Astrocyte of the hippocampus (primary cell): ENCODE data around the gene HSPA12A.
A peak's percentile ranks its signal among the peaks of the same experiment; 100 is the strongest.

Experiments
- DNase-seq: peaks from one replicate; pipeline ENCODE4 v3.0.0; 2011; ENCODE audit warnings: low read depth, low spot score

The HSPA12A gene

DNA sequence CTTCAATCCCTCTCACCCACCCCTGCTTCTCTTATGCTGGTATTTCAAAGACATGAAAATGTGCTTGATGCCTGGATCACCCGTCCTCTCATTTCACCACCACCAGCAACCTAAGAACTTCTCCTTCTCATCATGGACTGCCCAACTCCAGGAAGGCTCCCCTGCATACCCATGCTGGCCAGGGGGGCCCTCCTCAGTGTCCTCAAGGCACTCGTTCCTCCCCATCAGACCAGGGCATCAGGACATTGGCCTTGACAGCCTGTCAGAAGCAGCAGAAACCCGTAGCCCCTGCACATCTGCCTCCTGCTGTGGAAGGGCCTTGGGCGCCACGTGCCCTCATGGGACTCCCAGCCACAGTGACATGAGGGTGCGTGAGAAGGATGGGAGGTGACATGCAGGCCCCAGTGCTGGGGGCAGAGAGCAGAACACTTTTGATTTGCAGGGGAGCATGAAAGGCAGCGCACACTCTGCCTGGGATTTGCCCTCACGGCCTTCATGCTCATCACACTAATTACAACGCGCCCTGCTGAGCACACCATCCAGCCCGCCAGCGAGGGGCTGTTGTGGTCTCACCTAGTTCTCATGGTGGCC is 1.9 kb upstream of the HSPA12A start:
- DNase-seq: no peak

- no peak for DNase-seq
These were observed 1.1 kb upstream of the HSPA12A start for GRCh38 chr10:116743266-116744064.

DNA sequence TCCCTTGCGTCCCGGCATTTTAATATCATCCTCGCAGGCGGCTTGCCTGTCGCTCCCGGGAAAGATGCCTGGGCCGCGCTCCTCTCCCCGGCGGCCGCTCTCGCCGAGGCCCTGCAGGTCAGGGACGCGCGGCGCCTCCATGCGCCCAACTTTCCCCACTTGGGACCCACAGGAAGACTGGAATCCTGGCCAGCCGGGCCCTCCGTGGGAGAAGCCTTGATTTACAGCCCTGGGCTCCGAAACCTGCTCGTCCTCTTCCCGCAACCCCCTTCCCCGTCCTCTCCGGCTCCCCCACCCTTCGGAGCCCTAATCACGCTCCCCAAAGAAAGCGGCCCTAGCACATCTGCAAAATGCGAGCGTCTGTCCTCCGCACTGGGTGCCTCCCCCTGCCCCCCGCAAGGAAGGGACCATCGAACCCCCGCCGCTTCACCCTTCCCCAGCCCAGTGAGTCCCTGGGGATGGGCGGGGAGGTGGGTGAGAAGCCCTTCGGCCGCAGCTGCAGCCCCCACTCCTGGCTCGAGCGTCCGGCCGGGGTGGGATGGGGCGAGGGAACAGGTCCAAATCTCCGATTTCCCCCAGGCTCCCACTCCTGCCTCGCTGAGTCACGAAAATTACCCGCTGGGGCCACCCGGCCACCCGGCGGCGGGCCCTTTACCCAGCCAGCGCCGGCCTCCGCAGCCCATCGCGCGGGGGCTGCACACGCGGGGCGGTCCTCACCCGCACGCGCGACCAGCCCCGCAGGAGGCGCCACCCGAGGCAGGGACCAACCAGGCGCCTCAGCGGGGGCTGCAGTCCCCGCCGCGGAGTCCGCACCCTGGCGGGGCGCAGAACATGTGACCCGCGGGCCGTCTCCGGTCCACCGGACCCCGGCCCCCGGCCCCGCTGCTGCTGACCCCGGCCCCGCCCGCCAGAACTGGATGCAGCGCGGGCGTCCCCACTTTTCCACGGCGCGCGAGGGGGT is 695 bp downstream of the HSPA12A start:
- peak; percentile 54 for DNase-seq

DNA sequence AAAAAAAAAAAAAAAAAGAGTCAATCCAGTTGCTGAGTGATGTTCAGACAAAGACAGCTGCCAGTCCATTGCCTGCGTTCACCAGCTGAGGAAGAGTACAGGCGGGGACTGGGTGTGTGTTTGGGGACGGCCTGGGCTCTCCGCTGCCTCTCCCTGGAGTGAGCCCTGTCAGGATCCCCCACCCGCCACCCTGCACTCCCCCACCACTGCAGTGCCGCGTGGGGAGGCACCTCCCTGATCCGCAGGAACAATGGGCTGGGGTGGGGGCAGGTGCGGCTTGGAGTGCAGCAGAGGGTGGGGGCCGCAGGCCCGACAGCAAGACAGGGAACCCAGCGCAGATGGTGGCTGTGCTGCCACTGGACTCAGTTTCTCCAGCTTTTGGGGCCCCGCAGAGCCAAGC is 1.4 kb downstream of the HSPA12A start:
- no peak for DNase-seq

GRCh38 chr10:116738339-116738738 is 4.0 kb downstream of the HSPA12A start:
- DNase-seq: no peak

DNA sequence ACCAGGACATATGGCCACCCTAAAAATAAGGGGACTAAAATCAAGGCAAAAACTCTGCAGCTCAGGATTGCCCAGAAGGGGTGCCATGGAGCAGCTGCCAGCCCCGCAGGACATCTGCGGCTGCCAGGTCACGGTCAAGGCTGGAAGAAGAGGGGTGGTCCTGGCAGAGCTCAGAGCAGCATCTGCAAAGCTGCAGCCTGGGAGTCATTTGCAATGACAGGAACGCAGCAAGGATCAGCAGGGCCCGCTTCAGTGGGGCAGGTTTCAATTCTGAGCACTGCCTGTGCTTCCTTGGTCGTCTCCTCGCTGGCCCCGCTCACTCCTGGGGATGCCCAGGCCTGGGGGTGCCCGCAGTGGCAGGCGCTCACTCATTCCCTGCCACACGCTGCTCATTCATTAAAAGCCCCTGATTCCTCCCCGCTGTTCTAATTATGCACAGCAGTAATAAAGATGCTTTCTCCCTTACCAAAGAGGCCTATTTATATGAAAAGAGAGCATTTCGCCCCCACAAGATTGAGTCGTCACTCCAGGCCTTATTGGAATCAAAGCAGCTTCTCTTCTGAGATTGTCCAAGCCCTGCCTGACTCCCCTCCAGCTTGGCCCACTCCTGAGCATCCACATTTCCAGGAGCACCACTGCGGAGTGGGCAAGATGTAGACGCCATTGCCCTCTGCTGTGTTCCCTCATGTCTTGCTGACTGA is 4.6 kb downstream of the HSPA12A start:
- peak; percentile 47 for DNase-seq

DNA sequence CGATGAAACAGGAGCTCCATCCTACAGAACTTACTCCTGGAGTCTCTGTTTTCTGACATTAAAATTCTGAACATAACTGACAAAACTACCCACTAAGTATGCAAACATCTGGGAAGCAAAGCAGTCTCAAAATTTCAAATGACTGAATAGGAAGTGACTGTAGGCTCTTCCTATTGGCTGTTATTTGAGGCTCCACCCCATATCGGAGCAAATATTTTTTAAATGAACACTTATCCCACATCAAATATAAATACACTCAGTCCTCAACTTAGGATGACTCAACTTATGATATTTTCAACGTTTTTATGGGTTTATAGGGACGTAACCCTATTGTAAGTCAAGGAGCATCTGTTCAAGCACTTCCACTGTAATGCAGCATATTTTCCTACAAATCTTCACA is 8.8 kb downstream of the HSPA12A start:
- no peak for DNase-seq

- peak; percentile 61 for DNase-seq
These were observed 9.8 kb downstream of the HSPA12A start for GRCh38 chr10:116732573-116732972.

- no peak for DNase-seq
These were observed 11.7 kb downstream of the HSPA12A start for GRCh38 chr10:116730464-116731260.

DNA sequence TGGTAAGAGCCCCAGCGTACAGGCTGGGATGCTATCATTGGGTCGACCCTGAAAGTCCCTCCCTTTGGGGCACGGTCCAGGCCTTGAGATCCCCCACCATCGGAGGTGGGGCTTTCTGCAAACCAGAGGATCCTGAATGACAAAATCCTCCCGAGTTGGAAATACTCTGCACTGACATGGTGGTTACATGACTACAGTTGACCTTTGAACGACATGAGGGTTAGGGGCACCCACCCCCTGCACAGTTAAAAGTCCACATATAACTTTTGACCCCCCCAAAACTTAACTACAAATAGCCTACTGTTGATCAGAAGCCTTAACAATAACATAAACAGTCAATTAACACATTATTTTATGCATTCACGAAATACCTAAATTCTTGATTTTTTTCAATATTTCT is 13.1 kb downstream of the HSPA12A start:
- DNase-seq: no peak

- peak; percentile 72 for DNase-seq
These were observed 13.8 kb downstream of the HSPA12A start for GRCh38 chr10:116728526-116729096.

DNA sequence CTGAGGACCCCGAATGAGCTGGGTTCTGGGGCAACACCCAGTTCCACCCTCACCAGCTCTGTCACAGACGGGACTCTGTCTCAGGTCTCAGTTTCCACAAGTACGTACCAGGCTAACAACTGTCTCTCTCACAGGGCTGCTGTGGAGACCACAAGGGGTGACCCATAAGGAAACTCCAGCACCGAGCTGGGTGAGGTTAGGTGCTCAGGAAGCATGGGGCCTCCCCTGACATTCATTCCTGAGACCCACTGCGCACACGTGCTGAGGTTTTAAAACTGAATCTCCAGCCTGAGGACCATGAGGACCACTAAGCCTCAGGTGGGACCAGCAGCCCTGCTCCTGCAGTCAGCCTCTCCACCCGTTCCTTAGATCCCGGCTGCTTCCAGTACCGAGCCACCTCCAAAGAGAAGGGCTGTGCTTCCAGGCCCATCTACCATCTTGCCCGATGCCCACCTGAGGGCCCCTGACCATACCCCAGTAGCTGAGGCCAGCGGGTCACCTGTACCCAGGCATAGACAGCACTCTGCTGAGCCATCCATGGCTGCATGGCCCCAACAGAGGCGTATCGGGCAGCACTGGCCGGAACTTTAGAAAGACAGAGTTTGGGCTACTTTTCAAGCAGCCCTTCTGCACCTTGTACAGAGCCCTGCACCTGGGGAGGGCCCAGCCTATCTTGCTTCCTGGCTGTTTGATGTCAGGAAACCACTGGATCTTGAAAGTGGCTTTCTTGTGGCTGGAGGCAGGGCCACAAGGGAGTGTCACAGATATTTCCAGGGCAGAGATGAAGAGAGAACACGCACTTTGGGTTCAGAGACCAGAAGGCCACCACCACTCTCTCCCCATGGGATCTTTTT is 18.7 kb downstream of the HSPA12A start:
- DNase-seq: no peak

DNA sequence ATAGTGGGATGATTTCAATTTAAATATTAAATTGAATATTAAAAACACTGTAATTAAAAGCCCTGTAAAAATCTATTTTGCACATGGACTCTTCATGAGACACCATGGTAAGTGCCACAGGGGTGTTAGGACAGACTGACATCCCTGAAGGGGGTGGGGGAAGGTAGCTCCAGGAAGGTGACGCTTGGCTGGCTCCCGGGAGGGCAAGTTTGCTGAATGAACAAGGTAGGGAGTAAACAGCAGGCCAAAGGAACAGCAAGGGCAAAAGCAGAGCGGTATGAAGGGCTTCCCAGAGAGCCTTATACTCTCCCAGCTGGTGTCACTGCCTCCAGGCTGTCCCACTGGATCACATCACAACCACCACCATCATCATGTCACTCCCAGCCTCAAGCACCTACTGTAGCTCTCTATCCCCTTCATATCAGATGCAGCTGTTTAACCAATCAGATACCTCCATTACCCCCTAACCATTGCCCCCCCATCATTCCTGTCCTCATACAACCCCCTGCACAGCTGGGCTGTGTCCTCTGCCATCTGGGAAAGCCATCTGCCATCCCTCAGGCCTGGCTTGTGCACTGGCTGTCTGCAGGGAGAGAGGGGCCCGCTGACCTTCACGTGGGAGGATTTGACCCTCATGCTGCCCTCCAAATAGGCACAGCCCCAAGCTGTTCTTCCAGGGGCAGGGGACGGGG is 19.5 kb downstream of the HSPA12A start:
- DNase-seq: no peak

GRCh38 chr10:116721547-116722392 is 20.6 kb downstream of the HSPA12A start:
- DNase-seq: peak; percentile 87

DNA sequence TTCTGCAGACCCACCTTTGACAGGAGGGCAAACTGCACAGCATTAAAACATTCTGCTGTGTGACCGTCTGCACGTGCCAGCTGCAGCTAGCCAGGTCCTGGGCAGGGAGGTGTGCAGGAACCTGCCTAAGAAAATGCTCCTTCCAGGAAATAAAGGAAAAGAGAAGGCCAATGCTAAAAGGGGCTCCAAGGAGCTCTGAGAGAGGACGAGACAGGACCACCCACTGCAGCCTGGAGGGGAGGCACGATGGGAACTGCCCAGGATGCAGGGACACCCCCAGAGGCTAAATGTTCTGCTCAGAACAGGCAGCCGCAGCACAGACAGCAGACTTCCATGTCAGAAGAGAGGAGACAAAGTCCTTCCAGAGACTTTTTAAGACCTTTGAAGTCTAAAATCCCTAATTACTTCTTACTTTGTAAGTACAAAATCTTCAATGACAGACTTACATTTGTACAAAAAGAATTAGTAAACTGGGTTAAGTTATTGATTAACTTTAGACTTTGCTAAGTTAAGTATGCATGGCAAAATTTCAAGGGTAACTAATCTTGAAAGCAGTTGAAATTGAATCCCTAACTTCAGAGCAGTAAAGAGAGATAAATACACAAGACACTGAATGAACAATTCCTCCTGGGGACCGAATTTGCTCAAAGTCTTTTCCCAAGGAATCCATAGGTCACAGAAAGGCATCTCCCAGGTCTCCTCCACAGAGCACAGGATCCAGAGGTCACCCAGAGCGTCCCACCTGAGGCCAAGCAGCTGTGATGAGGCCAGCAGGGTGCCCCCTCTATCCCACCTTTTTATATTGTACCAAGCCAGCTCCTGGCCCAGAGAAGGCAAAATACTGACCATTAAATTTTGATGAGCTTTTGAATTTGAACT is 21.5 kb downstream of the HSPA12A start:
- no peak for DNase-seq

DNA sequence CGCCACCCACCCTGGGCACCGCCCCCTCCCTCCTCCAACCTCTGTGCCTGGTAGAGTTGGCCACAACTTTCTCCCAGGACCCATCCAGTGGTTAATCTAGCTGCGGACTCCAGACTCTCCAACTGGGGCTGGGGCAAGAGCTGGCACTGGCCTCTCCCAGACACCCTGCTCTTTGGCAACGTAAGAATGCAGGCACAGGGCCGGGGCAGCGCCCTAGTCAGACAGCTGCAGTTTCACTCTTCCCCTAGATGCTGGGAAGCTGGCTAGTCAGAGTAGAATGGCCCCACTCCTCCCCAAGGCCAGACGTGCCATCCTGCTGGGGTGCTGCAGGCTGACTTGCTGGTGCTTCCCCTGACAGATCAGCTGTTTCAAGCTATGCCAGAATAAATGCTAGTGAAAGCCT is 22.1 kb downstream of the HSPA12A start:
- no peak for DNase-seq

GRCh38 chr10:116719804-116720203 is 22.6 kb downstream of the HSPA12A start:
- DNase-seq: no peak
